GM18505 (cell line): ENCODE data around the gene KLK2.

Experiments
- ATAC-seq: cut with Tn5 transposase; IDR thresholded peaks from one replicate; pipeline ENCODE4 v1.9.1; 2021; ENCODE audit not compliant: unreplicated experiment
- POLR2A ChIP-seq: IDR thresholded peaks from 4 replicates; pipeline ENCODE4 v1.6.1; 2011; ENCODE audit warnings: borderline replicate concordance; ENCODE audit not compliant: insufficient read depth, insufficient read length; ENCODE audit errors: extremely low read depth

KLK2 gene

GRCh38 chr19:50861496-50862286 is 11.5 kb upstream of the KLK2 start:
- TF ChIP-seq POLR2A, result no peak
- no peak for ATAC-seq

- no peak for TF ChIP-seq POLR2A
- no peak for ATAC-seq
Observed at GRCh38 chr19:50869479-50869878, 3.8 kb upstream of the KLK2 start.

GRCh38 chr19:50870417-50871089 is 2.7 kb upstream of the KLK2 start:
- ATAC-seq, result no peak
- TF ChIP-seq POLR2A, result no peak

- TF ChIP-seq POLR2A, result no peak
- no peak for ATAC-seq
Observed at GRCh38 chr19:50874211-50874610, 972 bp downstream of the KLK2 start.

- no peak for TF ChIP-seq POLR2A
- ATAC-seq, result no peak
Observed at GRCh38 chr19:50875795-50876422, 2.7 kb downstream of the KLK2 start.

GRCh38 chr19:50876456-50876855 is 3.2 kb downstream of the KLK2 start:
- no peak for TF ChIP-seq POLR2A

GRCh38 chr19:50877338-50877737 is 4.1 kb downstream of the KLK2 start:
- no peak for ATAC-seq

More at GRCh38 chr19:50876456-50876855, 3.2 kb downstream of the KLK2 start:
- ATAC-seq, result no peak

GRCh38 chr19:50878851-50879250 is 5.6 kb downstream of the KLK2 start:
- ATAC-seq, result no peak

More at GRCh38 chr19:50877338-50877737, 4.1 kb downstream of the KLK2 start:
- TF ChIP-seq POLR2A, result no peak

GRCh38 chr19:50880241-50880640 is 7.0 kb downstream of the KLK2 start:
- TF ChIP-seq POLR2A, result no peak

More at GRCh38 chr19:50878851-50879250, 5.6 kb downstream of the KLK2 start:
- TF ChIP-seq POLR2A, result no peak

GRCh38 chr19:50882188-50882587 is 8.9 kb downstream of the KLK2 start:
- no peak for TF ChIP-seq POLR2A
- ATAC-seq, result no peak

More at GRCh38 chr19:50880241-50880640, 7.0 kb downstream of the KLK2 start:
- ATAC-seq, result no peak

GRCh38 chr19:50889638-50890037 is 16.4 kb downstream of the KLK2 start:
- no peak for ATAC-seq
- no peak for TF ChIP-seq POLR2A

- no peak for ATAC-seq
- no peak for TF ChIP-seq POLR2A
Observed at GRCh38 chr19:50890422-50891252, 17.4 kb downstream of the KLK2 start.

- no peak for TF ChIP-seq POLR2A
- no peak for ATAC-seq
Observed at GRCh38 chr19:50891253-50891625, 18.0 kb downstream of the KLK2 start.
